K562 (cell line): Measurements from ENCODE around the gene MDM1.

ENCODE experiments used
- C11orf30 ChIP-seq: fragments of 450-650 bp; IDR thresholded peaks from 2 replicates; pipeline ENCODE4 v1.6.1; 2016; ENCODE audit warnings: low read depth, mild to moderate bottlenecking
- CTCF ChIP-seq, 3 experiments: IDR thresholded peaks in 2 of 3; conservative IDR thresholded peaks in 1 of 3; 2 replicates each; pipeline ENCODE4 v1.5.1; 2011 to 2012; ENCODE audit warnings: low read length in 3 of 3, mild to moderate bottlenecking in 3 of 3, control low read depth in 2 of 3, improper control_type of control experiment in 1 of 3, inconsistent platforms in 1 of 3, low read depth in 1 of 3, mixed read lengths in 1 of 3, moderate library complexity in 1 of 3; ENCODE audit not compliant: insufficient read depth in 2 of 3
- DACH1 ChIP-seq: fragments of 450-650 bp; IDR thresholded peaks from 2 replicates; pipeline ENCODE4 v1.6.1; 2018; ENCODE audit not compliant: partially characterized antibody
- ESRRA ChIP-seq: fragments of 450-650 bp; IDR thresholded peaks from 2 replicates; pipeline ENCODE4 v1.6.1; 2014; ENCODE audit warnings: low read depth, mild to moderate bottlenecking, moderate library complexity, borderline replicate concordance
- HNRNPLL ChIP-seq: fragments of 200-400 bp; formaldehyde crosslinking; IDR thresholded peaks from 2 replicates; pipeline ENCODE4 v1.6.1; 2017; ENCODE audit warnings: low read length, low read depth, mild to moderate bottlenecking; ENCODE audit not compliant: poor library complexity, severe bottlenecking
- KAT7 ChIP-seq: sonication (generic); formaldehyde crosslinking; IDR thresholded peaks from 2 replicates; pipeline ENCODE4 v1.8.0; 2022; ENCODE audit warnings: missing genetic modification reagents, mild to moderate bottlenecking, borderline replicate concordance
- MTA2 ChIP-seq: fragments of 450-650 bp; IDR thresholded peaks from 2 replicates; pipeline ENCODE4 v1.6.1; 2016; ENCODE audit warnings: low read depth
- MYNN ChIP-seq, 2 experiments: sonication (generic); formaldehyde crosslinking in 1 of 2; IDR thresholded peaks; 2 replicates each; pipeline versions ENCODE4 v1.5.0 to v1.6.1; 2016 to 2020; ENCODE audit warnings: antibody characterized with exemption in 1 of 2, missing genetic modification reagents in 1 of 2
- NR0B1 ChIP-seq: fragments of 450-650 bp; IDR thresholded peaks from one replicate; pipeline ENCODE4 v1.6.1; 2018; ENCODE audit warnings: mild to moderate bottlenecking, moderate library complexity; ENCODE audit not compliant: partially characterized antibody
- NRF1 ChIP-seq, 2 experiments: fragments of 450-650 bp; IDR thresholded peaks in 1 of 2; conservative IDR thresholded peaks in 1 of 2; 2 replicates each; pipeline ENCODE4 v1.6.1; 2014; ENCODE audit warnings: mild to moderate bottlenecking in 2 of 2
- TAF1 ChIP-seq: IDR thresholded peaks from 2 replicates; pipeline ENCODE4 v1.6.1; 2011; ENCODE audit warnings: mild to moderate bottlenecking, low read length, moderate library complexity; ENCODE audit not compliant: insufficient read depth, control insufficient read depth, severe bottlenecking; ENCODE audit errors: extremely low read depth
- TBP ChIP-seq: optimal IDR thresholded peaks from 2 replicates; pipeline ENCODE3; 2011; ENCODE audit warnings: low read depth, low read length, improper control_type of control experiment

GRCh38 chr12:68364328-68364727 lies 32.2 kb upstream of the MDM1 start:
- TF ChIP-seq ESRRA = no peak
- no peak for TF ChIP-seq TAF1
- no peak for TF ChIP-seq NRF1 (conservative IDR thresholded peaks at IDR 0.05 in 1 of 2, IDR thresholded peaks at IDR 0.05 in 1 of 2)
- TF ChIP-seq MYNN (IDR thresholded peaks at IDR 0.05) = no peak
- no peak for TF ChIP-seq MYNN (CRISPR knock-in tag; IDR thresholded peaks at IDR 0.05)
- no peak for TF ChIP-seq NR0B1
- no peak for TF ChIP-seq KAT7
- no peak for TF ChIP-seq HNRNPLL
- no peak for TF ChIP-seq TBP
- TF ChIP-seq CTCF (IDR thresholded peaks at IDR 0.05 in 2 of 3, conservative IDR thresholded peaks at IDR 0.05 in 1 of 3; ENCODE audit: insufficient read depth in 2 of 3, low read depth in 1 of 3, low read length in 3 of 3) = no peak
- TF ChIP-seq C11orf30 = no peak
- TF ChIP-seq MTA2 = no peak
- no peak for TF ChIP-seq DACH1
